Measurements from ENCODE around the gene LRRFIP1. TPM values are rescaled to one million over a fixed set of nuclear protein-coding genes. Genes with fewer than 3 reads are reported as not detected.

Gene LRRFIP1
- total and polyA plus RNA-seq, 4 experiments from 2014 or later: 88.0 to 198 (median 117) TPM

- Mint-ChIP-seq H3K36me3 (peaks cover 23 to 53% of the 10 kb centered on the region in 2 donors), H3K27me3 (no peaks in the 10 kb centered on the region), H3K27ac (peak overlapping the region in 6 of 7 donors; percentile 42 to 96 (median 78)), H3K9me3 (peaks cover 0 to 3% (median 0%) of the 10 kb centered on the region in 8 donors), H3K4me1 (peaks cover 43 to 82% (median 64%) of the 10 kb centered on the region in 4 donors), H3K4me3 (no peak overlapping the region)
- H3K27me3 ChIP-seq (ENCODE audit: insufficient read depth, low read length): no peaks in the 10 kb centered on the region
- peaks cover 60% of the 10 kb centered on the region for H3K4me1 ChIP-seq (ENCODE audit: insufficient read depth, low read length)
- intact Hi-C loops (cut with micrococcal nuclease): loop anchor here (5.0 kb wide), 1 partner anchor 36 kb away; no protein-coding TSS in a partner anchor
- no peaks in the 10 kb centered on the region for H3K9me3 ChIP-seq (ENCODE audit: control insufficient read depth in 1 of 2, low read length in 2 of 2)
- H3K4me3 ChIP-seq (ENCODE audit: low read length in 2 of 2): no peak overlapping the region
- ChIA-PET CTCF (ENCODE audit: partially characterized antibody) (interaction anchor here (0.9 to 8.0 kb wide), 9 partner anchors 11 to 37 kb away, joined by 3 to 82 read pairs (median 4); no protein-coding TSS in a partner anchor), POLR2A (ENCODE audit: partially characterized antibody) (interaction anchor here (2.6 to 15.1 kb wide), 2 partner anchors 16 to 34 kb away, joined by 27 to 210 read pairs; no protein-coding TSS in a partner anchor)
- peak overlapping the region; percentile 12 for H3K27ac ChIP-seq (ENCODE audit: low read depth, low read length)
- H3K36me3 ChIP-seq (ENCODE audit: insufficient read depth, low read length): peaks cover 16% of the 10 kb centered on the region
- no peak for DNase-seq
These were observed 80.6 kb downstream of the LRRFIP1 start for GRCh38 chr2:237708065-237708398.

- no peak overlapping the region for H3K27ac ChIP-seq (ENCODE audit: low read depth, low read length)
- no peaks in the 10 kb centered on the region for H3K27me3 ChIP-seq (ENCODE audit: insufficient read depth, low read length)
- Mint-ChIP-seq H3K4me3 (no peak overlapping the region), H3K27ac (peak overlapping the region in 6 of 7 donors; percentile 29 to 96 (median 70)), H3K9me3 (peaks cover 0 to 3% (median 0%) of the 10 kb centered on the region in 8 donors), H3K36me3 (peaks cover 28 to 56% of the 10 kb centered on the region in 2 donors), H3K4me1 (peaks cover 43 to 82% (median 64%) of the 10 kb centered on the region in 4 donors), H3K27me3 (no peaks in the 10 kb centered on the region)
- POLR2A ChIA-PET (ENCODE audit: partially characterized antibody): interaction anchor here (2.6 to 15.1 kb wide), 2 partner anchors 17 to 35 kb away, joined by 27 to 210 read pairs; no protein-coding TSS in a partner anchor
- no peak overlapping the region for H3K4me3 ChIP-seq (ENCODE audit: low read length in 2 of 2)
- H3K9me3 ChIP-seq (ENCODE audit: control insufficient read depth in 1 of 2, low read length in 2 of 2): no peaks in the 10 kb centered on the region
- H3K4me1 ChIP-seq (ENCODE audit: insufficient read depth, low read length): peaks cover 60% of the 10 kb centered on the region
- DNase-seq: no peak
- intact Hi-C loops (cut with micrococcal nuclease): loop anchor here (5.0 kb wide), 1 partner anchor 36 kb away; no protein-coding TSS in a partner anchor
- CTCF ChIA-PET (ENCODE audit: partially characterized antibody): interaction anchor here (1.2 to 8.0 kb wide), 5 partner anchors 11 to 37 kb away, joined by 3 to 82 read pairs (median 16); no protein-coding TSS in a partner anchor
- H3K36me3 ChIP-seq (ENCODE audit: insufficient read depth, low read length): peaks cover 16% of the 10 kb centered on the region
These were observed 81.1 kb downstream of the LRRFIP1 start for GRCh38 chr2:237708491-237708890.

- no peak overlapping the region for H3K4me3 Mint-ChIP-seq
- no peak for DNase-seq
- H3K36me3 Mint-ChIP-seq: peaks cover 28 to 54% of the 10 kb centered on the region in 2 donors
- Histone ChIP-seq H3K27me3 (ENCODE audit: insufficient read depth, low read length) (no peaks in the 10 kb centered on the region), H3K36me3 (ENCODE audit: insufficient read depth, low read length) (peaks cover 16% of the 10 kb centered on the region), H3K4me1 (ENCODE audit: insufficient read depth, low read length) (peaks cover 55% of the 10 kb centered on the region), H3K4me3 (ENCODE audit: low read length in 2 of 2) (no peak overlapping the region), H3K9me3 (ENCODE audit: control insufficient read depth in 1 of 2, low read length in 2 of 2) (no peaks in the 10 kb centered on the region), H3K27ac (ENCODE audit: low read depth, low read length) (no peak overlapping the region)
- no peaks in the 10 kb centered on the region for H3K27me3 Mint-ChIP-seq
- ChIA-PET POLR2A (ENCODE audit: partially characterized antibody) (interaction anchor here (2.6 to 15.1 kb wide), 2 partner anchors 17 to 35 kb away, joined by 27 to 210 read pairs; no protein-coding TSS in a partner anchor), CTCF (ENCODE audit: partially characterized antibody) (interaction anchor here (3.9 to 8.0 kb wide), 3 partner anchors 12 to 37 kb away, joined by 16 to 82 read pairs (median 30); no protein-coding TSS in a partner anchor)
- H3K9me3 Mint-ChIP-seq: peaks cover 0 to 3% (median 0%) of the 10 kb centered on the region in 8 donors
- peak overlapping the region; percentile 2 to 96 (median 70) for H3K27ac Mint-ChIP-seq
- H3K4me1 Mint-ChIP-seq: peaks cover 44 to 81% (median 62%) of the 10 kb centered on the region in 4 donors
- intact Hi-C loops (cut with micrococcal nuclease): loop anchor here (5.0 kb wide), 1 partner anchor 37 kb away; no protein-coding TSS in a partner anchor
These were observed 81.6 kb downstream of the LRRFIP1 start for GRCh38 chr2:237708961-237709360.

GRCh38 chr2:237711458-237712150 lies 84.2 kb downstream of the LRRFIP1 start:
- Histone ChIP-seq H3K27ac (ENCODE audit: low read depth, low read length) (no peak overlapping the region), H3K27me3 (ENCODE audit: insufficient read depth, low read length) (no peaks in the 10 kb centered on the region), H3K4me3 (ENCODE audit: low read length in 2 of 2) (no peak overlapping the region), H3K36me3 (ENCODE audit: insufficient read depth, low read length) (peaks cover 16% of the 10 kb centered on the region), H3K4me1 (ENCODE audit: insufficient read depth, low read length) (peaks cover 46% of the 10 kb centered on the region), H3K9me3 (ENCODE audit: control insufficient read depth in 1 of 2, low read length in 2 of 2) (no peaks in the 10 kb centered on the region)
- POLR2A ChIA-PET (ENCODE audit: partially characterized antibody): interaction anchor here (1.3 to 2.1 kb wide), 3 partner anchors 19 to 38 kb away, joined by 5 to 6 read pairs (median 6); no protein-coding TSS in a partner anchor
- Mint-ChIP-seq H3K27ac (peak overlapping the region in 3 of 7 donors; percentile 24 to 72 (median 55)), H3K4me1 (peaks cover 46 to 81% (median 61%) of the 10 kb centered on the region in 4 donors), H3K27me3 (no peaks in the 10 kb centered on the region), H3K36me3 (peaks cover 28 to 56% of the 10 kb centered on the region in 2 donors), H3K4me3 (no peak overlapping the region), H3K9me3 (peaks cover 0 to 3% (median 0%) of the 10 kb centered on the region in 8 donors)
- no peak for DNase-seq
- intact Hi-C loops (cut with micrococcal nuclease): no loop called here
- CTCF ChIA-PET (ENCODE audit: partially characterized antibody): interaction anchor here (1.3 to 2.1 kb wide), 4 partner anchors 11 to 38 kb away, joined by 3 to 11 read pairs (median 5); no protein-coding TSS in a partner anchor

- no peaks in the 10 kb centered on the region for H3K27me3 ChIP-seq (ENCODE audit: insufficient read depth, low read length)
- CTCF ChIA-PET (ENCODE audit: partially characterized antibody): interaction anchor here (0.7 to 2.1 kb wide), 6 partner anchors 12 to 39 kb away, joined by 3 to 11 read pairs (median 4); no protein-coding TSS in a partner anchor
- peaks cover 42 to 81% (median 58%) of the 10 kb centered on the region in 4 donors for H3K4me1 Mint-ChIP-seq
- peaks cover 43% of the 10 kb centered on the region for H3K4me1 ChIP-seq (ENCODE audit: insufficient read depth, low read length)
- peaks cover 16% of the 10 kb centered on the region for H3K36me3 ChIP-seq (ENCODE audit: insufficient read depth, low read length)
- no peak overlapping the region for H3K27ac ChIP-seq (ENCODE audit: low read depth, low read length)
- H3K27me3 Mint-ChIP-seq: no peaks in the 10 kb centered on the region
- H3K4me3 ChIP-seq (ENCODE audit: low read length in 2 of 2): no peak overlapping the region
- H3K9me3 Mint-ChIP-seq: no peaks in the 10 kb centered on the region
- no peaks in the 10 kb centered on the region for H3K9me3 ChIP-seq (ENCODE audit: control insufficient read depth in 1 of 2, low read length in 2 of 2)
- no peak for DNase-seq
- H3K27ac Mint-ChIP-seq: peak overlapping the region; percentile 1 to 80 (median 55)
- H3K36me3 Mint-ChIP-seq: peaks cover 28 to 59% of the 10 kb centered on the region in 2 donors
- intact Hi-C loops (cut with micrococcal nuclease): no loop called here
- H3K4me3 Mint-ChIP-seq: peak overlapping the region in 1 of 8 donors; percentile 24
- POLR2A ChIA-PET (ENCODE audit: partially characterized antibody): interaction anchor here (1.1 to 2.1 kb wide), 4 partner anchors 16 to 40 kb away, joined by 4 to 6 read pairs (median 6); no protein-coding TSS in a partner anchor
These were observed 85.3 kb downstream of the LRRFIP1 start for GRCh38 chr2:237712477-237713377.

- Histone ChIP-seq H3K9me3 (ENCODE audit: control insufficient read depth in 1 of 2, low read length in 2 of 2) (no peaks in the 10 kb centered on the region), H3K36me3 (ENCODE audit: insufficient read depth, low read length) (no peaks in the 10 kb centered on the region), H3K27me3 (ENCODE audit: insufficient read depth, low read length) (no peaks in the 10 kb centered on the region), H3K4me3 (ENCODE audit: low read length in 2 of 2) (no peak overlapping the region), H3K4me1 (ENCODE audit: insufficient read depth, low read length) (peaks cover 37% of the 10 kb centered on the region), H3K27ac (ENCODE audit: low read depth, low read length) (no peak overlapping the region)
- Mint-ChIP-seq H3K4me1 (peaks cover 53 to 83% (median 66%) of the 10 kb centered on the region in 4 donors), H3K27ac (peak overlapping the region; percentile 12 to 88 (median 64)), H3K4me3 (peak overlapping the region in 4 of 8 donors; percentile 31 to 37 (median 34)), H3K36me3 (peaks cover 32 to 50% of the 10 kb centered on the region in 2 donors), H3K27me3 (no peaks in the 10 kb centered on the region), H3K9me3 (no peaks in the 10 kb centered on the region)
- DNase-seq: no peak
- intact Hi-C loops (cut with micrococcal nuclease): no loop called here
- POLR2A ChIA-PET (ENCODE audit: partially characterized antibody): interaction anchor here (0.6 to 1.2 kb wide), 3 partner anchors 21 to 41 kb away, joined by 3 to 4 read pairs (median 3); no protein-coding TSS in a partner anchor
- CTCF ChIA-PET (ENCODE audit: partially characterized antibody): interaction anchor here (1.7 to 3.6 kb wide), 2 partner anchors 30 to 42 kb away, joined by 5 to 16 read pairs; no protein-coding TSS in a partner anchor
These were observed 87.5 kb downstream of the LRRFIP1 start for GRCh38 chr2:237714690-237715458.

Measured in CD4-positive, alpha-beta memory T cell (primary cell).